HepG2 (cell line): ENCODE data around the gene TPPP2. TPM values are rescaled to one million over a fixed set of nuclear protein-coding genes. Genes with fewer than 3 reads are reported as not detected.
"Not testable (repeated sequence)": the region's sequence is repeated elsewhere in the genome, so short reads cannot be mapped to it uniquely, and the experiment has no call there.

Experiments used
- ATAC-seq: fragments of 200-7000 bp; cut with Tn5 transposase; 3 replicates; pipeline ENCODE4 v1.9.1; 2020; ENCODE audit warnings: mild to moderate bottlenecking, moderate library complexity
- BruUV-seq: library from RNA; stranded (reverse); fragments of 400-500 nt; replicated peaks from 2 replicates; lab custom pipeline; 2021; lab: Mats Ljungman, UMichigan
- CTCF ChIA-PET: fragments of 300-600 bp; formaldehyde crosslinking; extraction: SDS; loops from one replicate; lab custom pipeline; 2021; ENCODE audit warnings: low total read pairs, inconsistent platforms, low intra/inter-chr PET ratio; lab: Yijun Ruan, JAX
- POLR2A ChIA-PET: fragments of 350-600 bp; sonication (Branson Sonifier 250); formaldehyde crosslinking; loops from one replicate; lab custom pipeline; 2020; ENCODE audit warnings: antibody characterized with exemption, inconsistent platforms; lab: Yijun Ruan, JAX
- DNase-seq: peaks from one replicate; pipeline ENCODE4 v3.0.0-alpha.2; 2015; ENCODE audit warnings: low spot score
- FAIRE-seq: peaks from 3 replicates; lab custom pipeline; 2011; peaks lifted over from hg19 to GRCh38; lab: Jason Lieb, UNC
- H2AFZ ChIP-seq: one replicate; pipeline ENCODE4 v1.6.1; 2011; ENCODE audit warnings: low read length, inconsistent platforms
- H3K27ac ChIP-seq: fragments of 300-600 bp; 3 replicates; pipeline ENCODE4 v1.8.0; 2011; ENCODE audit warnings: mixed run types, mild to moderate bottlenecking, mixed read lengths, low read length, inconsistent platforms; ENCODE audit not compliant: insufficient read depth; ENCODE audit errors: extremely low read length
- H3K27me3 ChIP-seq, 2 experiments: fragments of 200-600 bp in 1 of 2; 2 replicates in 1 of 2; 3 replicates in 1 of 2; pipeline versions ENCODE4 v1.6.0 to v1.8.0; 2011; ENCODE audit warnings: low read length in 2 of 2, mild to moderate bottlenecking in 2 of 2, moderate library complexity in 2 of 2, inconsistent platforms in 1 of 2; ENCODE audit not compliant: insufficient read depth in 2 of 2, control insufficient read depth in 1 of 2
- H3K36me3 ChIP-seq, 2 experiments: fragments of 200-600 bp in 1 of 2; replicated peaks in 1 of 2; 2 replicates in 1 of 2; 3 replicates in 1 of 2; pipeline versions ENCODE4 v1.5.1 to v1.8.0; 2011; ENCODE audit warnings: low read length in 2 of 2, inconsistent platforms in 1 of 2; ENCODE audit not compliant: insufficient read depth in 2 of 2, control insufficient read depth in 1 of 2
- H3K4me1 ChIP-seq: 2 replicates; pipeline ENCODE4 v1.5.1; 2012; ENCODE audit warnings: low read length, inconsistent platforms; ENCODE audit not compliant: insufficient read depth
- H3K4me2 ChIP-seq: 2 replicates; pipeline ENCODE4 v1.6.0; 2011; ENCODE audit warnings: low read depth, low read length, inconsistent platforms
- H3K4me3 ChIP-seq, 3 experiments: fragments of 200-600 bp in 1 of 3; sonication (generic), shearing (Covaris generic) in 1 of 3; replicated peaks in 1 of 3; 2 replicates each; pipeline ENCODE4 v1.5.1; 2011 to 2016; ENCODE audit warnings: low read length in 3 of 3, inconsistent platforms in 2 of 3, low read depth in 2 of 3, mild to moderate bottlenecking in 2 of 3, control low read depth in 1 of 3, mixed read lengths in 1 of 3; ENCODE audit not compliant: insufficient read depth in 1 of 3
- H3K79me2 ChIP-seq: one replicate; pipeline ENCODE4 v1.6.1; 2011; ENCODE audit warnings: low read length, inconsistent platforms; ENCODE audit not compliant: insufficient read depth
- H3K9ac ChIP-seq: 2 replicates; pipeline ENCODE4 v1.6.0; 2011; ENCODE audit warnings: mild to moderate bottlenecking, low read depth, low read length, inconsistent platforms; ENCODE audit not compliant: insufficient read depth
- H3K9me3 ChIP-seq: 2 replicates; pipeline ENCODE4 v1.5.1; 2012; ENCODE audit warnings: mild to moderate bottlenecking, low read length
- H4K20me1 ChIP-seq: 2 replicates; pipeline ENCODE4 v1.6.0; 2011; ENCODE audit warnings: inconsistent platforms, mild to moderate bottlenecking, low read length, moderate library complexity; ENCODE audit not compliant: insufficient read depth
- PHF8 ChIP-seq: sonication (generic); formaldehyde crosslinking; IDR thresholded peaks from 2 replicates; pipeline ENCODE4 v1.5.0; 2020; ENCODE audit warnings: missing genetic modification reagents
- ZNF431 ChIP-seq: sonication (generic); formaldehyde crosslinking; IDR thresholded peaks from 2 replicates; pipeline ENCODE4 v1.9.0; 2022; ENCODE audit warnings: missing genetic modification reagents, low read depth, mild to moderate bottlenecking, borderline replicate concordance
- WGBS: methylation state at CpG from one replicate; pipeline ENCODE4 v1.1.6; 2017; ENCODE audit warnings: low lambda C conversion rate; 5-methylcytosine and 5-hydroxymethylcytosine counted together
- in situ Hi-C: cut with HindIII; loops from 2 replicates; pipeline ENCODE4 v1.10.0; 2017; ENCODE audit warnings: low pct_unique_long_range_greater_than_20kb; ENCODE audit not compliant: extremely low pct_ligation_motif_present
- intact Hi-C: fragments of 100-400 bp; cut with micrococcal nuclease; formaldehyde crosslinking; loops from one replicate; pipeline ENCODE4 v1.10.0; 2022; ENCODE audit not compliant: unreplicated experiment
- polyA plus RNA-seq, 8 experiments: library from polyadenylated mRNA; depleted of rRNA in 3 of 8; stranded (reverse) in 7 of 8; unstranded in 1 of 8; fragments of >200 nt; fragmentation: Illumina TruSeq in 4 of 8; extraction: Trizol in 4 of 8; gene quantifications; 2 replicates each; pipeline versions ENCODE4 v1.2.1 to v1.2.3, GENCODE V29; 2011 to 2016; ENCODE audit warnings: low read depth in 4 of 8, missing spikeins in 1 of 8, mixed read lengths in 1 of 8; ENCODE audit not compliant: insufficient read depth in 1 of 8
- total RNA-seq, 5 experiments: library from RNA; depleted of rRNA; stranded (reverse); fragments of >200 nt; fragmentation: Illumina TruSeq; extraction: Trizol; gene quantifications; 2 replicates each; pipeline ENCODE4 v1.2.3, GENCODE V29; 2016; ENCODE audit warnings: low read depth in 1 of 5
- TF ChIP-seq, protein P1 (sequence below): sonication (generic); formaldehyde crosslinking; IDR thresholded peaks from 2 replicates; pipeline ENCODE4 v1.4.0; 2020; ENCODE audit warnings: missing genetic modification reagents

TPPP2 gene
- total and polyA plus RNA-seq, 2 of the 13 experiments (the other 11 are each of a cell fraction or from before 2014, with no cell fraction given): 0.58 to 4.2 TPM

DNA sequence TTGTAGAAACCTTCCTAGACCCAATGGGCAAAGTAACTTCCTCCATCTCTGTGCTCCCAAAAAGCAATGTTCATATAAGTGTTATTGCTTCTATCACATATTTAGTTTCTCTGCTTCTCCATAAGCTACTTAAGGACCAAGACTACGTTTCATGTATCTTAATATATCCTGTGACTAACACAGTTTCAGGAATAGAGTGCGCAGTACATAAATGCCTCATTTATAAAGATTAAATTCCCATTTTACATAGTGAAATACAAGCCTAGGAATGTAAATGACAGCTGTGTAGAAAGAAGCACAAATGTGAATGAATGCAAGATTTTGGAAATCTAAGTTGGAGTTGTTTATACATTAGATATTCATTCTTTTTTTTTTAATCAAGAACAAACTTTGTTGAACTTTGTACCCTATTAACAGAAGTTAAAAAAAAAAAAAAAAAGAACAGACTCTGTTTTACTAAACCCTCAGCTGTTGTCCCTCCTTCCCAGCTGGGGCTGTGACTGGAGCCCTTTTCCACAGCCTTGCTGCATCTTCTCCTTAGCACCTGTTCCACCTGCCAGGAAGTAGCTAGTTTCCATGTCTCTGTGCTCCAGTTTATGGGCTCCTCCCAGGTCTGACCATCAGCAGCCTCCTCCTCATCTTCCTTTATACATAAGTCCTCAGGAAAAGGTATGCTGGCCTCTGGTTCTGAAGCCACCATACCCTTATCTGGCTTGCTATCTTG, 47.2 kb upstream of the TPPP2 start:
- ChIA-PET CTCF (no interaction called here), POLR2A (no interaction called here)
- BruUV-seq: no TSS peak
- DNase-seq: no peak
- in situ Hi-C loops: loop anchor here (25.0 kb wide), 1 partner anchor 646 kb away; the partner anchor contains the start of genes CCNB1IP1 and PARP2
- no peak overlapping the region for H3K27ac ChIP-seq
- H3K4me2 ChIP-seq: no peak overlapping the region
- H3K27me3 ChIP-seq: peaks cover 1 to 7% of the 10 kb centered on the region in 2 experiments; a peak in 2 of 5 replicates
- no peak for ATAC-seq
- intact Hi-C loops: no loop called here
- H2AFZ ChIP-seq: no peak overlapping the region
- no peak for FAIRE-seq
- H3K4me1 ChIP-seq: no peaks in the 10 kb centered on the region
- H3K36me3 ChIP-seq: no peaks in the 10 kb centered on the region
- H3K79me2 ChIP-seq: no peaks in the 10 kb centered on the region
- no peak overlapping the region for H3K4me3 ChIP-seq
- H4K20me1 ChIP-seq: no peaks in the 10 kb centered on the region
- no peaks in the 10 kb centered on the region for H3K9me3 ChIP-seq
- WGBS: 49% methylated on average over 2 of the region's 2 CpGs
- no peak for TF ChIP-seq PHF8
- no peak for TF ChIP-seq ZNF431
- TF ChIP-seq, protein P1, sequence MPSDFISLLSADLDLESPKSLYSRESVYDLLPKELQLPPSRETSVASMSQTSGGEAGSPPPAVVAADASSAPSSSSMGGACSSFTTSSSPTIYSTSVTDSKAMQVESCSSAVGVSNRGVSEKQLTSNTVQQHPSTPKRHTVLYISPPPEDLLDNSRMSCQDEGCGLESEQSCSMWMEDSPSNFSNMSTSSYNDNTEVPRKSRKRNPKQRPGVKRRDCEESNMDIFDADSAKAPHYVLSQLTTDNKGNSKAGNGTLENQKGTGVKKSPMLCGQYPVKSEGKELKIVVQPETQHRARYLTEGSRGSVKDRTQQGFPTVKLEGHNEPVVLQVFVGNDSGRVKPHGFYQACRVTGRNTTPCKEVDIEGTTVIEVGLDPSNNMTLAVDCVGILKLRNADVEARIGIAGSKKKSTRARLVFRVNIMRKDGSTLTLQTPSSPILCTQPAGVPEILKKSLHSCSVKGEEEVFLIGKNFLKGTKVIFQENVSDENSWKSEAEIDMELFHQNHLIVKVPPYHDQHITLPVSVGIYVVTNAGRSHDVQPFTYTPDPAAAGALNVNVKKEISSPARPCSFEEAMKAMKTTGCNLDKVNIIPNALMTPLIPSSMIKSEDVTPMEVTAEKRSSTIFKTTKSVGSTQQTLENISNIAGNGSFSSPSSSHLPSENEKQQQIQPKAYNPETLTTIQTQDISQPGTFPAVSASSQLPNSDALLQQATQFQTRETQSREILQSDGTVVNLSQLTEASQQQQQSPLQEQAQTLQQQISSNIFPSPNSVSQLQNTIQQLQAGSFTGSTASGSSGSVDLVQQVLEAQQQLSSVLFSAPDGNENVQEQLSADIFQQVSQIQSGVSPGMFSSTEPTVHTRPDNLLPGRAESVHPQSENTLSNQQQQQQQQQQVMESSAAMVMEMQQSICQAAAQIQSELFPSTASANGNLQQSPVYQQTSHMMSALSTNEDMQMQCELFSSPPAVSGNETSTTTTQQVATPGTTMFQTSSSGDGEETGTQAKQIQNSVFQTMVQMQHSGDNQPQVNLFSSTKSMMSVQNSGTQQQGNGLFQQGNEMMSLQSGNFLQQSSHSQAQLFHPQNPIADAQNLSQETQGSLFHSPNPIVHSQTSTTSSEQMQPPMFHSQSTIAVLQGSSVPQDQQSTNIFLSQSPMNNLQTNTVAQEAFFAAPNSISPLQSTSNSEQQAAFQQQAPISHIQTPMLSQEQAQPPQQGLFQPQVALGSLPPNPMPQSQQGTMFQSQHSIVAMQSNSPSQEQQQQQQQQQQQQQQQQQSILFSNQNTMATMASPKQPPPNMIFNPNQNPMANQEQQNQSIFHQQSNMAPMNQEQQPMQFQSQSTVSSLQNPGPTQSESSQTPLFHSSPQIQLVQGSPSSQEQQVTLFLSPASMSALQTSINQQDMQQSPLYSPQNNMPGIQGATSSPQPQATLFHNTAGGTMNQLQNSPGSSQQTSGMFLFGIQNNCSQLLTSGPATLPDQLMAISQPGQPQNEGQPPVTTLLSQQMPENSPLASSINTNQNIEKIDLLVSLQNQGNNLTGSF: no peak
- H3K9ac ChIP-seq: no peak overlapping the region

DNA sequence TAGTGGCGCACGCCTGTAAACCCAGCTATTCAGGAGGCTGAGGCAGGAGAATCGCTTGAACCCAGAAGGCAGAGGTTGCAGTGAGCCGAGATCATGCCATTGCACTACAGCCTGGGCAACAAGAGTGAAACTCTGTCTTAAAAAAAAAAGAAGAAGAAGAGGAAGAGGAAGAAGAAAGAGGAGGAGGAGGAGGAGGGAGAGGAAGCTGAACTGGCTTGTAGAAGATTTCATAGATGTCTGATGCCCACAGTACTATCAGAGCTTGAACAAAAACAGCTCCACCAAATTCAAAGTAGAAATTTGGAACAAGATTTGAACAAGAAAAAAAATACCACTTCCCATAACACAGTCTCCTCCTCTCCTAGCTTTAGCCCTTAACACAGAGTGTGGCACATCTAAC, 44.4 kb upstream of the TPPP2 start:
- WGBS: 78% methylated on average over 4 of the region's 4 CpGs
- H3K36me3 ChIP-seq, BruUV-seq, H3K27me3 ChIP-seq, POLR2A ChIA-PET, CTCF ChIA-PET, DNase-seq, ATAC-seq, H3K27ac ChIP-seq, H3K4me3 ChIP-seq, H3K9ac ChIP-seq, H3K4me2 ChIP-seq, H2AFZ ChIP-seq, intact Hi-C loops, H4K20me1 ChIP-seq, FAIRE-seq, H3K9me3 ChIP-seq, H3K79me2 ChIP-seq: not testable (repeated sequence)
- in situ Hi-C loops: loop anchor here (25.0 kb wide), 1 partner anchor 648 kb away; the partner anchor contains the start of genes CCNB1IP1 and PARP2
- peaks cover 11% of the 10 kb centered on the region for H3K4me1 ChIP-seq
